DOHH2 (cell line): Measurements from ENCODE around the gene NOS1.

Experiments used
- CTCF ChIP-seq: fragments of 200-600 bp; sonication (generic); IDR thresholded peaks from one replicate; pipeline ENCODE4 v1.5.1; 2014; ENCODE audit warnings: antibody characterized with exemption, mild to moderate bottlenecking, low read depth, low read length; ENCODE audit not compliant: poor library complexity, severe bottlenecking
- EZH2phosphoT487 ChIP-seq: fragments of 200-600 bp; sonication (generic); IDR thresholded peaks from 2 replicates; pipeline ENCODE4 v1.6.1; 2017; ENCODE audit warnings: borderline replicate concordance, mild to moderate bottlenecking, antibody characterized with exemption, low read length, moderate library complexity, mixed read lengths

- TF ChIP-seq EZH2phosphoT487 (no peak), CTCF (no peak)
Measured at GRCh38 chr12:117168976-117169375, 192.4 kb downstream of the NOS1 start.
